ENCODE data around the gene ZBTB4. TPM values are rescaled to one million over a fixed set of nuclear protein-coding genes. Genes with fewer than 3 reads are reported as not detected.

The ZBTB4 gene
- total RNA-seq (2014; rRNA removed; shearing (Covaris generic)): 8.4 and 10.0 TPM in 2 replicates

- peak; percentile 20 for DNase-seq (ENCODE audit: low spot score)
Measured at GRCh38 chr17:7479213-7480088, at the start of gene ZBTB4. Gene ZBTB4 (minus strand): TSS chr17:7479631. CDS start chr17:7466801, 12,830 bp downstream.

GRCh38 chr17:7528842-7529241 lies 49.4 kb upstream of the ZBTB4 start:
- DNase-seq (ENCODE audit: low spot score): no peak

GRCh38 chr17:7523033-7523432 lies 43.6 kb upstream of the ZBTB4 start:
- peak; percentile 10 for DNase-seq (ENCODE audit: low spot score)

- no peak for DNase-seq (ENCODE audit: low spot score)
Measured at GRCh38 chr17:7515911-7516610, 36.6 kb upstream of the ZBTB4 start.

GRCh38 chr17:7513850-7514419 lies 34.5 kb upstream of the ZBTB4 start:
- no peak for DNase-seq (ENCODE audit: low spot score)

GRCh38 chr17:7512824-7513540 lies 33.6 kb upstream of the ZBTB4 start:
- DNase-seq (ENCODE audit: low spot score): no peak

GRCh38 chr17:7512105-7512504 lies 32.7 kb upstream of the ZBTB4 start:
- no peak for DNase-seq (ENCODE audit: low spot score)

GRCh38 chr17:7511108-7511507 lies 31.7 kb upstream of the ZBTB4 start:
- no peak for DNase-seq (ENCODE audit: low spot score)

- DNase-seq (ENCODE audit: low spot score): no peak
Measured at GRCh38 chr17:7509937-7510336, 30.5 kb upstream of the ZBTB4 start.

- DNase-seq (ENCODE audit: low spot score): no peak
Measured at GRCh38 chr17:7508846-7509245, 29.4 kb upstream of the ZBTB4 start.

- DNase-seq (ENCODE audit: low spot score): no peak
Measured at GRCh38 chr17:7508145-7508544, 28.7 kb upstream of the ZBTB4 start.

GRCh38 chr17:7503521-7503920 lies 24.1 kb upstream of the ZBTB4 start:
- DNase-seq (ENCODE audit: low spot score): no peak

DNA sequence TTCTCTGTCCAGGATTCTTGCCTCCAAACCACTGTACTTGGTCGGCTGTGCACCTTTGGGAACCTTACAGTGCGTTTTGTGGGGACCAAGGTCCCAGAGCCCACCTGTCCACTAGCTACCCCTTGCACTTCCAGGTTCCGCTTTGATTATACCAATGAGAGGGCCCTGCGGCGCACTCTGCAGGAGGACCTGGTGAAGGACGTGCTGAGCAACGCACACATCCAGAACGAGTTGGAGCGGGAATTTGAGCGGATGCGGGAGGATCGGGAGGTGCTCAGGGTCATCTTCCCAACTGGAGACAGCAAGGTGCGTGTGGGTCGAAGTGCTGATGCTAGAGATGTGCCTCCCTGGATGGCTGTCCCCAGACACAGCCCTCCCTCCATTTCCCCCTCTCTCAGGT lies 23.6 kb upstream of the ZBTB4 start:
- no peak for DNase-seq (ENCODE audit: low spot score)

DNA sequence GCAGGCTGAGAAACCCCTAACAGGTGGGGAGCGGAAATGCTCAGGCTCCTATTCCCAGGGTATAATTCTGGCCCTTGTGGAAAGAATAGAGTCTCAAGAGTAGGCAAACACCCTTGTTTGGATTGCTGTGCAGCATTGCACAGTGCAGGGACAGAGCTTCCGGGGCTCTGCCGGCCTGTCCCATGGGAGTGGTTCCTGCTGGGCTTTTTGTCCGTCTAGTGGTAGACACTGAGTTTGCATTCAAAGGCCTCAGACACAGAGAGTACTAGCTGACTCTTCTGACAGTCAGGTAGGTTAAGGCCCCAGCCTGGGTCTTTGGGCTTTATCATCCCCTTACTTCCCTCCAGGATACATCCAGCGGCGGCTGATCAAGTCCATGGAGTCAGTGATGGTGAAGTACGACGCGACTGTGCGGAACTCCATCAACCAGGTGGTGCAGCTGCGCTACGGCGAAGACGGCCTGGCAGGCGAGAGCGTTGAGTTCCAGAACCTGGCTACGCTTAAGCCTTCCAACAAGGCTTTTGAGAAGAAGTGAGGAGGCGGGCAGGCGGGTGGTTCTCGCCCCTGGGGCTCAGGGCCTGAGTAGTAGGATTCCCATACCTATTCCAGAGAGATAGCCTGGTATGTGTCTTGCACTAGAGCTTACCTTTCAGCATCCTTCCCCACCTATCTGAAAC lies 22.9 kb upstream of the ZBTB4 start:
- no peak for DNase-seq (ENCODE audit: low spot score)

DNA sequence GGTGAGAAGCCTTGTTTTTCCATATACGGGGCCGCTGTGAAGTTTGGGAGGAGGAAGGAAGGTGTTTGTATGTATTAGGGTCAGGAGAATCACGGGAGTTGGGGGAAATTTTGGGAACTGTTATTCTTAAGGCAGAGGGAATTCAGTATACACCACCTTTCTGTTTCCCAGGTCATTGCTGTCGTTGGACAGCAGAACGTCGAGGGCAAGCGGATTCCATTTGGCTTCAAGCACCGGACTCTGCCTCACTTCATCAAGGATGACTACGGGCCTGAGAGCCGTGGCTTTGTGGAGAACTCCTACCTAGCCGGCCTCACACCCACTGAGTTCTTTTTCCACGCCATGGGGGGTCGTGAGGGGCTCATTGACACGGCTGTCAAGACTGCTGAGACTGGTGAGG lies 22.3 kb upstream of the ZBTB4 start:
- no peak for DNase-seq (ENCODE audit: low spot score)

DNA sequence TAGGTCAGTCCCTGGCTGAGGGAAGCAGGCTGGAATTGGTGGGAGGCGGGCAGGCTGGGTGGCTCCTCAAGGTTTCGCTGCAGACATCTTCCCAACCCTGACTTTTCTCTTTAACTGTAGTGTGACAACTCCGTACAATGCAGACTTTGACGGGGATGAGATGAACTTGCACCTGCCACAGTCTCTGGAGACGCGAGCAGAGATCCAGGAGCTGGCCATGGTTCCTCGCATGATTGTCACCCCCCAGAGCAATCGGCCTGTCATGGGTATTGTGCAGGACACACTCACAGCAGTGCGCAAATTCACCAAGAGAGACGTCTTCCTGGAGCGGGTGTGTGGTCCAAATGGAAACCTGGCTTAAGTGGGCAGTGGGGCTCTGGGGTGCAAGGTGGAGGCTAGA lies 19.7 kb upstream of the ZBTB4 start:
- no peak for DNase-seq (ENCODE audit: low spot score)

DNA sequence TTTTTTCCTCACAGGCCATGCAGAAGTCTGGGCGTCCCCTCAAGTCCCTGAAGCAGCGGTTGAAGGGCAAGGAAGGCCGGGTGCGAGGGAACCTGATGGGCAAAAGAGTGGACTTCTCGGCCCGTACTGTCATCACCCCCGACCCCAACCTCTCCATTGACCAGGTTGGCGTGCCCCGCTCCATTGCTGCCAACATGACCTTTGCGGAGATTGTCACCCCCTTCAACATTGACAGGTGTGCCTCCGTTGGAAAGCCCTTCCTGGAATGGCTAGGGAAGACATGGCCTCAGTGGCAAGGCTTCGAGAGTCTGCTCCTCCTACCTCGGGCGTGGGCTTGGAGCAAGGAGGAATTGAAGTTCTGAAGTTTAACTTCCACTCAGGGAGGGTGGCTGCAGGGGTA lies 18.2 kb upstream of the ZBTB4 start:
- no peak for DNase-seq (ENCODE audit: low spot score)

DNA sequence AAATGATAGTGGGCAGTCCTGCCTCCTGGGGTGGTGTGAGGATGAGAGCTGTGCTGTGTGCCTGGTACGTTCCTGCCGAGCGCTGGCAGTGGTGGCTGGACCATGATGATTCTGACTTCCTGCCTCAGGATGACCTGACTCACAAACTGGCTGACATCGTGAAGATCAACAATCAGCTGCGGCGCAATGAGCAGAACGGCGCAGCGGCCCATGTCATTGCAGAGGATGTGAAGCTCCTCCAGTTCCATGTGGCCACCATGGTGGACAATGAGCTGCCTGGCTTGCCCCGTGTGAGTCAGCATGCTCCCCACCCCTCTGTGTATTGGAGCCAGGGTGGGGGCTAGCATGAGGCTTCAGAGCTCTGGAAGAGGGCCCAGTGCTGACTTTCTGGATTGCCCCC lies 17.8 kb upstream of the ZBTB4 start:
- no peak for DNase-seq (ENCODE audit: low spot score)

- no peak for DNase-seq (ENCODE audit: low spot score)
Measured at GRCh38 chr17:7496470-7497183, 17.2 kb upstream of the ZBTB4 start.

GRCh38 chr17:7495906-7496434 lies 16.5 kb upstream of the ZBTB4 start:
- no peak for DNase-seq (ENCODE audit: low spot score)
